GM12892 (cell line): Measurements from ENCODE around the gene INTS13.

Source experiments
- POLR2A ChIP-seq: IDR thresholded peaks from 2 replicates; pipeline ENCODE4 v1.6.1; 2011; ENCODE audit warnings: low read depth, low read length, control low read depth
- TAF1 ChIP-seq: IDR thresholded peaks from 2 replicates; pipeline ENCODE4 v1.6.1; 2011; ENCODE audit warnings: low read depth, mild to moderate bottlenecking, control low read depth, low read length, borderline replicate concordance

- TF ChIP-seq POLR2A (no peak), TAF1 (no peak)
Observed at GRCh38 chr12:26861690-26862089, 76.1 kb downstream of the INTS13 start.
